Endothelial cell (in vitro differentiated cells): ENCODE results near the gene RPS10. TPM values are rescaled to one million over a fixed set of nuclear protein-coding genes. Genes with fewer than 3 reads are reported as not detected.

Experiments
- DNase-seq: peaks from one replicate; pipeline ENCODE4 v3.0.0; 2021; ENCODE audit warnings: low spot score
- H3K27ac Mint-ChIP-seq: one replicate; pipeline ENCODE4 v1.8.0; 2021; ENCODE audit warnings: mixed read lengths, inconsistent platforms; ENCODE audit not compliant: unreplicated experiment
- H3K27me3 Mint-ChIP-seq: one replicate; pipeline ENCODE4 v1.8.0; 2021; ENCODE audit warnings: mild to moderate bottlenecking, moderate library complexity, mixed read lengths, inconsistent platforms; ENCODE audit not compliant: unreplicated experiment
- H3K36me3 Mint-ChIP-seq: one replicate; pipeline ENCODE4 v1.8.0; 2021; ENCODE audit warnings: mild to moderate bottlenecking, low read depth, mixed read lengths, inconsistent platforms; ENCODE audit not compliant: unreplicated experiment
- H3K4me1 Mint-ChIP-seq: one replicate; pipeline ENCODE4 v1.8.0; 2021; ENCODE audit warnings: mild to moderate bottlenecking, mixed read lengths, inconsistent platforms; ENCODE audit not compliant: unreplicated experiment
- H3K4me3 Mint-ChIP-seq: one replicate; pipeline ENCODE4 v1.8.0; 2021; ENCODE audit warnings: mild to moderate bottlenecking, mixed read lengths, inconsistent platforms; ENCODE audit not compliant: unreplicated experiment
- H3K9me3 Mint-ChIP-seq: one replicate; pipeline ENCODE4 v1.8.0; 2021; ENCODE audit warnings: mixed read lengths, inconsistent platforms; ENCODE audit not compliant: unreplicated experiment
- CTCF ChIP-seq: fragments of 200-600 bp; sonication (generic); IDR thresholded peaks from one replicate; pipeline ENCODE4 v1.5.0; 2021; ENCODE audit warnings: antibody characterized with exemption; ENCODE audit not compliant: unreplicated experiment
- total RNA-seq: library from RNA; stranded (reverse); fragmentation: NEBNext Ultra II Directional; extraction: Animal tissue kit (Norgen Biotek cat#: 25700); gene quantifications from one replicate; pipeline ENCODE4 v1.2.1, GENCODE V29; 2021; ENCODE audit not compliant: unreplicated experiment

RPS10 gene
- total RNA-seq, 1 donor from 2014 or later: 1,322 TPM

DNA sequence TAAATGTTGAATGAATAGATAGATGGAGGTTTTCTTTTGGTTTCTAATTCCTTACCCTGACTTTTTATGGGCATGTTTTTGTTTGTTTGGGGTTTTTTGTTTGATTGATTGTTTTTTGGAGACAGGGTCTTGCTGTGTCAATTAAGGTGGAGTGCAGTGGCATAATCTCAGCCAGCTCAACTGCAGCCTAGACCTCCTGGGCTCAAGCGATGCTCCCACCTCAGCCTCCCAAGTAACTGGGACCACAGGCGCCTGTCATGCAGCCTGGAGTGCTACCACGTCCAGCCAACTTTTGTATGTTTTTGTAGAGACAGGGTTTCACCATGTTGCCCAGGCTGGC lies 31.9 kb downstream of the RPS10 start:
- peaks cover 15% of the 10 kb centered on the region for H3K36me3 Mint-ChIP-seq
- no peak for DNase-seq
- H3K4me1 Mint-ChIP-seq: peaks cover 12% of the 10 kb centered on the region
- no peak for TF ChIP-seq CTCF
- peaks cover 2% of the 10 kb centered on the region for H3K27me3 Mint-ChIP-seq
- H3K4me3 Mint-ChIP-seq: peak overlapping the region; percentile 73
- H3K27ac Mint-ChIP-seq: peak overlapping the region; percentile 57
- H3K9me3 Mint-ChIP-seq: peaks cover 11% of the 10 kb centered on the region

DNA sequence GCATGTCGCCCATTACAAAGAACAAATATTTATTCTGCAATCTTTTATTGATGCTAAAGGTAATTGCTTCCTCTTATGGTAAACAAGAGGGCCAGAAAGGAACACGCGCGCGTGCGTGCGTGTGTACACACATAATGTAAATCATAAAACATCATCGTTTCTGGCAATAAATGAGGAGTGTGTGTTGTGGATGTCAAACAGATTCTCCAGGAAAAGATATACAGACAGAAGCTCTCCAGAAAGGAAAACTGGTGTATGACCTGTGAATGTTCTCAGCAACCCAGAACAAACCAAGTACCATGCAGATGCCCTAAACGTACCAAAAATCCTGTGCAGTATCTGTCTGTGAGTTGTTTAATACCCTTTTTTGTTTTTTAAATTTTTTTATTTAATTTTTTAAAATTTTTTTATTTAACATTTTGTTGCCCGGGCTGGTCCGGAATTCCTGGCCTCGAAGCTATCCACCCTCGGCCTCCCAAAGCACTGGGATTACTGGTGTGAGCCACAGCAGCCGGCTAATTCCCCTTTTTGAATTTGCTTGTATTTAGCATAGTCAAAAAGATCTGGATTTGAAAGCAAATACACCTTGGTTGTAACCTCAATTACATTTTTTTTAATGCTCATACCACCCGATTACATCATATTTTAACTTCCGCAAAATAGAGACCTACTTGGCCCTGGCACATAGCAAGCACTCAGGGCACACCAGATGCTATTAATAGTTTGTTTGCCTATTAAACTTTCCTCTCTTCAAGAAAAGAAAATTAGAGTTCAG lies 32.5 kb downstream of the RPS10 start:
- H3K27me3 Mint-ChIP-seq: peaks cover 2% of the 10 kb centered on the region
- H3K36me3 Mint-ChIP-seq: peaks cover 15% of the 10 kb centered on the region
- peak overlapping the region; percentile 83 for H3K27ac Mint-ChIP-seq
- H3K9me3 Mint-ChIP-seq: peaks cover 11% of the 10 kb centered on the region
- no peak for TF ChIP-seq CTCF
- no peak for DNase-seq
- peak overlapping the region; percentile 93 for H3K4me3 Mint-ChIP-seq
- peaks cover 12% of the 10 kb centered on the region for H3K4me1 Mint-ChIP-seq

DNA sequence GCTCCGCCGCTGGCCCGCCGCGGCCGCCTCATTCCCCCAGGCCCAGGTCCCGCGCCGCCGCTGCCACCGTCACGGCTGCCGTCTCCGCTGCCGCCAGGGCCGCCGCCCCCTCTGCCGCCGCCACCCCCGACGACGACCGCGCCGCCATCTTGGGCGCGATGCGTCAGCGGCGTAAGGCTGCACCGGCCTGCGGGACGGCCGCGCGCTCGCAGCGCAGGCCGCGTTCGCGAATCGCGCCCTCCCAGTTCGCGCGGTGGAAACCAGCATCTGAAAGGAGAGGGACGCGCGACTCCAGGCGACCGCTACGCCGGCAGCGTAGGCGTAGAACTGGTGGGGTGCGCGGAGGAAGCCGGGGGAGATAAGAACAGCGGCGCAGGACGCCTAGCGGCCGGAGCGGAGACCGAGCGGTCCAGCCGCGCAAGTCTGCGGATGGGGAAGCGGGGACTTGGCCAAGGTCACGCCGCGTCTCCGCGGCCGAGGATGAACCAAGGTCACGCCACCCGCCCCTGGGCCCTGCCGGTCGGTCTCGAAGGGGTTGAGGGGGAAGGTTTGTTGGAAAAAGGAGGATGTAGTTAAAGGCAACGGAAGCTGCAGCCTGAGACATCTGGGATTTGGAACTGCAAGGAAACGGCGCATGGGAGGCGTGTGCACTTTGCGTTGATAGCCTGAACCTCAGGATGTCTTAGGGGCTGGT lies 33.2 kb downstream of the RPS10 start, which contains the start of gene NUDT3:
Gene NUDT3 (minus strand): TSS at position 173 of the 694 bp plus-strand sequence. CDS start 307 bp downstream, outside the sequence.
- H3K36me3 Mint-ChIP-seq: peaks cover 15% of the 10 kb centered on the region
- peaks cover 2% of the 10 kb centered on the region for H3K27me3 Mint-ChIP-seq
- H3K9me3 Mint-ChIP-seq: peaks cover 11% of the 10 kb centered on the region
- peak within 1 kb of the TSS; percentile 93 for H3K4me3 Mint-ChIP-seq
- peak; percentile 69 for TF ChIP-seq CTCF
- H3K27ac Mint-ChIP-seq: peak within 1 kb of the TSS; percentile 83
- peak; percentile 94 for DNase-seq
- H3K4me1 Mint-ChIP-seq: peaks cover 14% of the 10 kb centered on the region

DNA sequence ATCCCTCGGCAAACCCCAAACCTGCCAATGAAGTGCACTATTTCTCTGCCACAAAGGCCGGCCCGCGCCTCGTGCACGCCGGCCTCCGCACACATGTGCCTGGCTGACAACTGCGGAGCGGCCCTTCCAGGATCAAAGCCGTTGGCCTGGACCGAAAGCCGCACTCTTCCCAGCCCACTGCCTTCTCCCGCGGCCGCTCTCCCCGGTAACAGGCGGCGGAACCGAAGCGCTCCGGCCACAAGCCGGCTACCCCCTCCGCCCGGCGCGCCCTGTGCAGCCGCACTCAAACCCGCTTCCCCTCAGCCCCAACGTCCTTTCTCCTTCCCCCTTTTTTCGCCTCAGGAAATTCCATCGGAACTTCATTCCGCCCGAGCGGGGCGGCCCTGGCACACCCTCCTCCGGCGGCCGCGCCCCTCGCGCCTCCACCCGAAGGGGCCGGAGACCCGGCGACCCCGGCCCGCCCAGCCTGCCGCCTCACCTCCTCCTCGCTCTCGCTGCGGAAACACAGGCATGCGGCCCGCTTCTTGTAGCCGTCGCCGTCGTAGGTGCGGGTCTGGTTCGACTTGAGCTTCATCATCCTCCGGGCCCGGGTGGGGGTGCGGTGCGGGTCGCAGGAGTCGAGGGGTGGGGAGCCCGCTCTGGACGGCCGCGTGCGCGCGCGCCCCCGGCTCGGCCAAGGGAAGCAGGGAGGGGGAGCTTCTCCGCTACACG lies 33.9 kb downstream of the RPS10 start:
- Mint-ChIP-seq H3K27me3 (peaks cover 2% of the 10 kb centered on the region), H3K27ac (no peak overlapping the region), H3K4me1 (peaks cover 14% of the 10 kb centered on the region), H3K4me3 (no peak overlapping the region), H3K9me3 (peaks cover 11% of the 10 kb centered on the region), H3K36me3 (peaks cover 15% of the 10 kb centered on the region)
- DNase-seq: peak; percentile 67
- TF ChIP-seq CTCF: no peak
